HEK293 (cell line): ENCODE measurements around the gene GLCE.

Experiments used
- CTCF ChIA-PET: fragments of 350-600 bp; formaldehyde crosslinking; extraction: SDS; loops from one replicate; lab custom pipeline; 2021; ENCODE audit warnings: antibody characterized with exemption; lab: Yijun Ruan, JAX
- POLR2A ChIA-PET: fragments of 300-600 bp; formaldehyde crosslinking; extraction: SDS; loops from one replicate; lab custom pipeline; 2020; ENCODE audit warnings: antibody characterized with exemption, inconsistent platforms; lab: Yijun Ruan, JAX
- H3K27ac ChIP-seq: fragments of 200-500 bp; sonication (Bioruptor generic); 2 replicates; pipeline ENCODE4 v1.5.1; 2014; ENCODE audit warnings: low read depth, low read length, control low read depth, inconsistent platforms; ENCODE audit errors: extremely low read depth
- H3K36me3 ChIP-seq, 2 experiments: fragments of 200-500 bp in 1 of 2; sonication (Bioruptor generic) in 1 of 2; 1 replicate in 1 of 2; 2 replicates in 1 of 2; pipeline ENCODE4 v1.5.1; 2014 to 2017; ENCODE audit warnings: inconsistent platforms in 2 of 2, low read length in 2 of 2; ENCODE audit not compliant: control insufficient read depth in 2 of 2, insufficient read depth in 1 of 2
- H3K4me1 ChIP-seq: fragments of 200-500 bp; sonication (Bioruptor generic); 2 replicates; pipeline ENCODE4 v1.5.1; 2014; ENCODE audit warnings: mild to moderate bottlenecking, low read length, inconsistent platforms; ENCODE audit not compliant: control insufficient read depth, insufficient read depth
- H3K4me3 ChIP-seq: 2 replicates; pipeline ENCODE4 v1.5.1; 2011; ENCODE audit warnings: low read depth, mild to moderate bottlenecking, control low read depth, low read length, moderate library complexity
- H3K9me3 ChIP-seq: fragments of 200-500 bp; sonication (Bioruptor generic); 2 replicates; pipeline ENCODE4 v1.5.1; 2014; ENCODE audit warnings: low read depth, low read length, inconsistent platforms; ENCODE audit not compliant: control insufficient read depth, insufficient read depth
- GLIS2 ChIP-seq: fragments of 450-650 bp; formaldehyde crosslinking; IDR thresholded peaks from 2 replicates; pipeline ENCODE4 v1.5.1; 2016; ENCODE audit warnings: missing biosample characterization, missing genetic modification characterization
- KLF10 ChIP-seq: fragments of 450-650 bp; IDR thresholded peaks from 2 replicates; pipeline ENCODE4 v1.5.1; 2018; ENCODE audit warnings: missing biosample characterization, mild to moderate bottlenecking, missing genetic modification characterization
- MEIS1 ChIP-seq: sonication (generic); formaldehyde crosslinking; IDR thresholded peaks from 2 replicates; pipeline ENCODE4 v1.8.1; 2022; ENCODE audit warnings: missing genetic modification reagents, mild to moderate bottlenecking, borderline replicate concordance
- MYNN ChIP-seq: fragments of 450-650 bp; formaldehyde crosslinking; IDR thresholded peaks from 2 replicates; pipeline ENCODE4 v1.5.1; 2016; ENCODE audit warnings: missing biosample characterization, missing genetic modification characterization, borderline replicate concordance
- OSR2 ChIP-seq: fragments of 450-650 bp; formaldehyde crosslinking; IDR thresholded peaks from 2 replicates; pipeline ENCODE4 v1.5.1; 2016; ENCODE audit warnings: missing biosample characterization, missing genetic modification characterization
- PRDM6 ChIP-seq: fragments of 450-650 bp; formaldehyde crosslinking; IDR thresholded peaks from 2 replicates; pipeline ENCODE4 v1.5.1; 2017; ENCODE audit warnings: missing biosample characterization, missing genetic modification characterization
- SALL2 ChIP-seq: fragments of 450-650 bp; formaldehyde crosslinking; IDR thresholded peaks from 2 replicates; pipeline ENCODE4 v1.5.0; 2017; ENCODE audit warnings: missing biosample characterization, mild to moderate bottlenecking, missing genetic modification characterization, borderline replicate concordance
- ZFP41 ChIP-seq: fragments of 450-650 bp; formaldehyde crosslinking; IDR thresholded peaks from 2 replicates; pipeline ENCODE4 v1.5.1; 2016; ENCODE audit warnings: missing biosample characterization, missing genetic modification characterization, borderline replicate concordance
- ZNF121 ChIP-seq: fragments of 450-650 bp; formaldehyde crosslinking; IDR thresholded peaks from 2 replicates; pipeline ENCODE4 v1.5.1; 2016; ENCODE audit warnings: missing biosample characterization, missing genetic modification characterization
- ZNF133 ChIP-seq: fragments of 450-650 bp; formaldehyde crosslinking; IDR thresholded peaks from 2 replicates; pipeline ENCODE4 v1.5.1; 2016; ENCODE audit warnings: missing biosample characterization, missing genetic modification characterization
- ZNF155 ChIP-seq: fragments of 450-650 bp; formaldehyde crosslinking; IDR thresholded peaks from 2 replicates; pipeline ENCODE4 v1.5.1; 2016; ENCODE audit warnings: missing biosample characterization, missing genetic modification characterization
- ZNF16 ChIP-seq: fragments of 450-650 bp; formaldehyde crosslinking; IDR thresholded peaks from 2 replicates; pipeline ENCODE4 v1.5.1; 2016; ENCODE audit warnings: low read depth, missing biosample characterization, missing genetic modification characterization
- ZNF398 ChIP-seq: fragments of 450-650 bp; formaldehyde crosslinking; IDR thresholded peaks from 2 replicates; pipeline ENCODE4 v1.5.1; 2017; ENCODE audit warnings: missing biosample characterization, missing genetic modification characterization
- ZNF521 ChIP-seq: fragments of 450-650 bp; formaldehyde crosslinking; IDR thresholded peaks from 2 replicates; pipeline ENCODE4 v1.5.1; 2017; ENCODE audit warnings: missing biosample characterization, mild to moderate bottlenecking, missing genetic modification characterization
- ZNF677 ChIP-seq: fragments of 450-650 bp; IDR thresholded peaks from 2 replicates; pipeline ENCODE4 v1.5.0; 2018; ENCODE audit warnings: missing biosample characterization, mild to moderate bottlenecking, missing genetic modification characterization, moderate library complexity
- ZNF701 ChIP-seq: fragments of 450-650 bp; formaldehyde crosslinking; IDR thresholded peaks from 2 replicates; pipeline ENCODE4 v1.5.1; 2016; ENCODE audit warnings: missing biosample characterization, missing genetic modification characterization
- ZNF707 ChIP-seq: fragments of 450-650 bp; formaldehyde crosslinking; IDR thresholded peaks from 2 replicates; pipeline ENCODE4 v1.5.1; 2016; ENCODE audit warnings: missing biosample characterization, missing genetic modification characterization
- TF ChIP-seq, protein P1 (sequence below): fragments of 450-650 bp; formaldehyde crosslinking; conservative IDR thresholded peaks from 2 replicates; pipeline ENCODE4 v1.5.1; 2016; ENCODE audit warnings: low read depth, missing biosample characterization, missing genetic modification characterization
- TF ChIP-seq, protein P2 (sequence below): fragments of 450-650 bp; formaldehyde crosslinking; IDR thresholded peaks from 2 replicates; pipeline ENCODE4 v1.5.1; 2016; ENCODE audit warnings: missing biosample characterization, missing genetic modification characterization

The GLCE gene

DNA sequence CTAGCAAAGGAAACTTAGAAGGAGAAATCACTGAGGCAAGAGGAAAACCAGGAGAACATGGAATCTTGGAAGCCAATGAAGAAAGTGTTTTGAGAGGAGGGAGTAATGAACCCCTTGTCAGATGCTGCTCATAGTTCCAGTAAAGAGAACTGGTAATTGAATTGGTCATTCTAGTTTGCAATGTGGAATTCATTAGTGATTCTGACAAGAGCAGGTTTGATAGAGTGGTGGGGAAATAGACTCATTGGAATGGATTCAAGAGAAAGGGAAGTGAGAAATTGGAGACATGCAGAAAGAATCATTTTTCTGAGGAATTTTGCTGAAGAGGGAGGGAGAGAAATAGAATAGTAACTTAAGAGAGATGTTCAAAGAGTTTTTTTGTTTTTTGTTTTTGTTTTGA is 21.0 kb downstream of the GLCE start:
- CTCF ChIA-PET = no interaction called here
- no peak for TF ChIP-seq PRDM6 (tag by site-specific recombination)
- no peak overlapping the region for H3K4me3 ChIP-seq
- POLR2A ChIA-PET = no interaction called here
- H3K36me3 ChIP-seq = no peaks in the 10 kb centered on the region
- H3K27ac ChIP-seq = no peak overlapping the region
- no peaks in the 10 kb centered on the region; the same call in 1 of the 2 replicates for H3K4me1 ChIP-seq
- no peaks in the 10 kb centered on the region for H3K9me3 ChIP-seq

DNA sequence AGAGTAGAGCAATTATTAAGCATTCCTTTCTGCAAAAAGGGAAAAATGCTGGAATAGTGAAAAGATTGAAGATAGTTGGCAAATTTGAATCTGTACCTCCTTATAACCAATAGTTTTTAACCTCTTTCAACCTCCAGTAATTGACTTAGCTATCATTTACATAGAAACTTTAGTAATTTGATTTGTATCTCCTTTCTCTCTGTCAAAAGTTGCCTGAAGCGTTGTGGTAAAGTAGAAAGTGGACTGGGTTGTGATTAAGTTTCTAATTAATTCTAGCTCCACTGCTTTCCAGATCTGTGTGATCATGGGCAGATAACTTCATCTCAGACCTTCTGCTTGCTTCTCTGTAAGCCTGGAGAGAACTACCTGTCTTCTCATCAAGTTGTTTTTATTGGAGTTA is 24.8 kb downstream of the GLCE start:
- H3K36me3 ChIP-seq = no peaks in the 10 kb centered on the region
- H3K27ac ChIP-seq = no peak overlapping the region
- no peak overlapping the region for H3K4me3 ChIP-seq
- POLR2A ChIA-PET = interaction anchor here (1.9 kb wide), 1 partner anchor 25 kb away, joined by 7 read pairs; the partner anchor contains the start of gene GLCE
- TF ChIP-seq KLF10 (no peak), ZNF121 (tag by site-specific recombination) (no peak), ZNF701 (tag by site-specific recombination) (no peak), MYNN (no peak), OSR2 (tag by site-specific recombination) (no peak), ZNF155 (tag by site-specific recombination) (no peak), ZNF707 (tag by site-specific recombination) (no peak), MEIS1 (CRISPR knock-in tag) (no peak), ZNF677 (tag by site-specific recombination) (no peak), ZNF133 (tag by site-specific recombination) (no peak), ZNF16 (no peak), GLIS2 (tag by site-specific recombination) (no peak), ZNF398 (tag by site-specific recombination) (no peak), SALL2 (no peak), ZNF521 (tag by site-specific recombination) (no peak), ZFP41 (tag by site-specific recombination) (no peak)
- TF ChIP-seq, protein P1, sequence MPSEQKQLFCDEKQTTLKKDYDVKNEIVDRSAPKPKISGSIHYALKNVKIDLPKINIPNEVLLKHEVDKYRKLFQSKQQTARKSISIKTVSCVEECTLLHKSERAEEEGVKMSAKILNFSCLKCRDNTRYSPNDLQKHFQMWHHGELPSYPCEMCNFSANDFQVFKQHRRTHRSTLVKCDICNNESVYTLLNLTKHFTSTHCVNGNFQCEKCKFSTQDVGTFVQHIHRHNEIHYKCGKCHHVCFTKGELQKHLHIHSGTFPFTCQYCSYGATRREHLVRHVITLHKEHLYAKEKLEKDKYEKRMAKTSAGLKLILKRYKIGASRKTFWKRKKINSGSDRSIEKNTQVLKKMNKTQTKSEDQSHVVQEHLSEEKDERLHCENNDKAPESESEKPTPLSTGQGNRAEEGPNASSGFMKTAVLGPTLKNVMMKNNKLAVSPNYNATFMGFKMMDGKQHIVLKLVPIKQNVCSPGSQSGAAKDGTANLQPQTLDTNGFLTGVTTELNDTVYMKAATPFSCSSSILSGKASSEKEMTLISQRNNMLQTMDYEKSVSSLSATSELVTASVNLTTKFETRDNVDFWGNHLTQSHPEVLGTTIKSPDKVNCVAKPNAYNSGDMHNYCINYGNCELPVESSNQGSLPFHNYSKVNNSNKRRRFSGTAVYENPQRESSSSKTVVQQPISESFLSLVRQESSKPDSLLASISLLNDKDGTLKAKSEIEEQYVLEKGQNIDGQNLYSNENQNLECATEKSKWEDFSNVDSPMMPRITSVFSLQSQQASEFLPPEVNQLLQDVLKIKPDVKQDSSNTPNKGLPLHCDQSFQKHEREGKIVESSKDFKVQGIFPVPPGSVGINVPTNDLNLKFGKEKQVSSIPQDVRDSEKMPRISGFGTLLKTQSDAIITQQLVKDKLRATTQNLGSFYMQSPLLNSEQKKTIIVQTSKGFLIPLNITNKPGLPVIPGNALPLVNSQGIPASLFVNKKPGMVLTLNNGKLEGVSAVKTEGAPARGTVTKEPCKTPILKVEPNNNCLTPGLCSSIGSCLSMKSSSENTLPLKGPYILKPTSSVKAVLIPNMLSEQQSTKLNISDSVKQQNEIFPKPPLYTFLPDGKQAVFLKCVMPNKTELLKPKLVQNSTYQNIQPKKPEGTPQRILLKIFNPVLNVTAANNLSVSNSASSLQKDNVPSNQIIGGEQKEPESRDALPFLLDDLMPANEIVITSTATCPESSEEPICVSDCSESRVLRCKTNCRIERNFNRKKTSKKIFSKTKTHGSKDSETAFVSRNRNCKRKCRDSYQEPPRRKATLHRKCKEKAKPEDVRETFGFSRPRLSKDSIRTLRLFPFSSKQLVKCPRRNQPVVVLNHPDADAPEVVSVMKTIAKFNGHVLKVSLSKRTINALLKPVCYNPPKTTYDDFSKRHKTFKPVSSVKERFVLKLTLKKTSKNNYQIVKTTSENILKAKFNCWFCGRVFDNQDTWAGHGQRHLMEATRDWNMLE (tag by site-specific recombination) = no peak
- TF ChIP-seq, protein P2, sequence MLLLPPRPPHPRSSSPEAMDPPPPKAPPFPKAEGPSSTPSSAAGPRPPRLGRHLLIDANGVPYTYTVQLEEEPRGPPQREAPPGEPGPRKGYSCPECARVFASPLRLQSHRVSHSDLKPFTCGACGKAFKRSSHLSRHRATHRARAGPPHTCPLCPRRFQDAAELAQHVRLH (tag by site-specific recombination) = no peak
- H3K4me1 ChIP-seq = no peaks in the 10 kb centered on the region
- no peaks in the 10 kb centered on the region for H3K9me3 ChIP-seq
- CTCF ChIA-PET = interaction anchor here (1.1 to 1.4 kb wide), 3 partner anchors 126 to 210 kb away, joined by 3 read pairs; no protein-coding TSS in a partner anchor
